IMR-90 (cell line): ENCODE measurements around the gene PBRM1. TPM values are rescaled to one million over a fixed set of nuclear protein-coding genes. Genes with fewer than 3 reads are reported as not detected.

Experiments used
- ATAC-seq: fragments of 200-7000 bp; cut with Tn5 transposase; 2 replicates; pipeline ENCODE4 v1.9.1; 2020; ENCODE audit warnings: low read depth, mild to moderate bottlenecking, moderate library complexity
- BruUV-seq: library from RNA; stranded (reverse); fragments of 400-500 nt; replicated peaks from 2 replicates; lab custom pipeline; 2021; lab: Mats Ljungman, UMichigan
- CTCF ChIA-PET: fragments of 300-600 bp; formaldehyde crosslinking; extraction: SDS; loops from one replicate; lab custom pipeline; 2021; ENCODE audit warnings: antibody characterized with exemption; lab: Yijun Ruan, JAX
- POLR2A ChIA-PET: fragments of 300-600 bp; sonication (Branson Sonifier 250); formaldehyde crosslinking; loops from one replicate; lab custom pipeline; 2022; ENCODE audit warnings: antibody characterized with exemption; ENCODE audit not compliant: unreplicated experiment; lab: Charles Lee
- DNase-seq: peaks from one replicate; pipeline ENCODE4 v3.0.0; 2013
- H2AFZ ChIP-seq: replicated peaks from 2 replicates; pipeline ENCODE3; 2013; ENCODE audit warnings: low read length, mild to moderate bottlenecking; ENCODE audit not compliant: poor library complexity
- H2AK5ac ChIP-seq: 2 replicates; pipeline ENCODE4 v1.6.1; 2013; ENCODE audit warnings: low read depth, low read length, inconsistent platforms
- H2AK9ac ChIP-seq: replicated peaks from 2 replicates; pipeline ENCODE3; 2013; ENCODE audit warnings: mild to moderate bottlenecking, low read depth, low read length, moderate library complexity; ENCODE audit not compliant: poor library complexity
- H2BK120ac ChIP-seq: 2 replicates; pipeline ENCODE4 v1.6.1; 2013; ENCODE audit warnings: low read depth, low read length, inconsistent platforms
- H2BK15ac ChIP-seq: 3 replicates; pipeline ENCODE4 v1.6.1; 2013; ENCODE audit warnings: low read depth, low read length, inconsistent platforms
- H2BK20ac ChIP-seq: 2 replicates; pipeline ENCODE4 v1.6.1; 2013; ENCODE audit warnings: low read depth, mild to moderate bottlenecking, inconsistent platforms, low read length, moderate library complexity
- H2BK5ac ChIP-seq: 2 replicates; pipeline ENCODE4 v1.6.1; 2013; ENCODE audit warnings: mild to moderate bottlenecking, low read depth, low read length, inconsistent platforms; ENCODE audit not compliant: poor library complexity, severe bottlenecking
- H3K14ac ChIP-seq: replicated peaks from 2 replicates; pipeline ENCODE4 v1.6.1; 2013; ENCODE audit warnings: low read depth, low read length, inconsistent platforms
- H3K18ac ChIP-seq: 2 replicates; pipeline ENCODE4 v1.6.1; 2013; ENCODE audit warnings: low read depth, low read length, control low read depth
- H3K23ac ChIP-seq: 2 replicates; pipeline ENCODE4 v1.6.1; 2013; ENCODE audit warnings: low read depth, low read length, inconsistent platforms
- H3K27ac ChIP-seq: 2 replicates; pipeline ENCODE4 v1.5.1; 2013; ENCODE audit warnings: mild to moderate bottlenecking, control low read depth, low read length; ENCODE audit not compliant: insufficient read depth
- H3K27me3 ChIP-seq: 2 replicates; pipeline ENCODE4 v1.6.1; 2013; ENCODE audit warnings: low read length; ENCODE audit not compliant: control insufficient read depth, insufficient read depth
- H3K36me3 ChIP-seq: 2 replicates; pipeline ENCODE4 v1.6.1; 2013; ENCODE audit warnings: low read length, mixed read lengths; ENCODE audit not compliant: control insufficient read depth, insufficient read depth
- H3K4ac ChIP-seq: 2 replicates; pipeline ENCODE4 v1.6.1; 2013; ENCODE audit warnings: low read depth, low read length, inconsistent platforms
- H3K4me1 ChIP-seq: 2 replicates; pipeline ENCODE4 v1.6.1; 2013; ENCODE audit warnings: low read length, mixed read lengths; ENCODE audit not compliant: control insufficient read depth, insufficient read depth
- H3K4me2 ChIP-seq: 2 replicates; pipeline ENCODE4 v1.6.1; 2013; ENCODE audit warnings: low read depth, mild to moderate bottlenecking, control low read depth, low read length, moderate library complexity
- H3K4me3 ChIP-seq: 2 replicates; pipeline ENCODE4 v1.5.1; 2013; ENCODE audit warnings: low read depth, mild to moderate bottlenecking, control low read depth, low read length, moderate library complexity; ENCODE audit not compliant: insufficient read depth
- H3K56ac ChIP-seq: 2 replicates; pipeline ENCODE4 v1.6.1; 2013; ENCODE audit warnings: low read length, inconsistent platforms; ENCODE audit not compliant: insufficient read depth; ENCODE audit errors: extremely low read depth
- H3K79me1 ChIP-seq, 2 experiments: 2 replicates each; pipeline ENCODE4 v1.6.1; 2013; ENCODE audit warnings: low read length in 2 of 2, inconsistent platforms in 1 of 2, low read depth in 1 of 2
- H3K9ac ChIP-seq: 2 replicates; pipeline ENCODE4 v1.6.1; 2013; ENCODE audit warnings: low read depth, low read length, control low read depth
- H3K9me1 ChIP-seq: 2 replicates; pipeline ENCODE4 v1.6.1; 2013; ENCODE audit warnings: low read length, inconsistent platforms; ENCODE audit not compliant: insufficient read depth
- H3K9me3 ChIP-seq: 2 replicates; pipeline ENCODE4 v1.6.1; 2013; ENCODE audit warnings: low read length; ENCODE audit not compliant: control insufficient read depth, insufficient read depth
- H4K20me1 ChIP-seq: 2 replicates; pipeline ENCODE4 v1.6.1; 2013; ENCODE audit warnings: low read length, inconsistent platforms; ENCODE audit not compliant: insufficient read depth
- H4K5ac ChIP-seq: 2 replicates; pipeline ENCODE4 v1.6.1; 2013; ENCODE audit warnings: mild to moderate bottlenecking, low read depth, low read length, control low read depth
- H4K8ac ChIP-seq, 2 experiments: 2 replicates each; pipeline ENCODE4 v1.6.1; 2013; ENCODE audit warnings: low read depth in 2 of 2, low read length in 2 of 2, control low read depth in 1 of 2, inconsistent platforms in 1 of 2
- H4K91ac ChIP-seq: 2 replicates; pipeline ENCODE4 v1.6.1; 2013; ENCODE audit warnings: low read depth, low read length, inconsistent platforms; ENCODE audit not compliant: insufficient read depth
- BHLHE40 ChIP-seq: fragments of 150-350 bp; IDR thresholded peaks from 2 replicates; pipeline ENCODE4 v1.6.1; 2016; ENCODE audit warnings: mild to moderate bottlenecking, low read depth, low read length
- CEBPB ChIP-seq: IDR thresholded peaks from 2 replicates; pipeline ENCODE4 v1.6.1; 2012; ENCODE audit warnings: low read depth, low read length, improper control_type of control experiment
- CHD1 ChIP-seq: IDR thresholded peaks from 2 replicates; pipeline ENCODE4 v1.6.1; 2012; ENCODE audit warnings: low read depth, low read length, improper control_type of control experiment
- CTCF ChIP-seq: conservative IDR thresholded peaks from 2 replicates; pipeline ENCODE4 v1.5.1; 2012; ENCODE audit warnings: mild to moderate bottlenecking, low read depth, low read length, improper control_type of control experiment
- ELK1 ChIP-seq: fragments of 150-350 bp; IDR thresholded peaks from 2 replicates; pipeline ENCODE4 v1.6.1; 2016; ENCODE audit warnings: low read depth, mild to moderate bottlenecking, low read length, moderate library complexity, borderline replicate concordance
- FOS ChIP-seq: fragments of 150-350 bp; IDR thresholded peaks from 2 replicates; pipeline ENCODE4 v1.6.1; 2016; ENCODE audit warnings: low read depth, low read length
- MAFK ChIP-seq: IDR thresholded peaks from 2 replicates; pipeline ENCODE4 v1.6.1; 2012; ENCODE audit warnings: low read depth, low read length, improper control_type of control experiment
- MAZ ChIP-seq: IDR thresholded peaks from 2 replicates; pipeline ENCODE4 v1.6.1; 2012; ENCODE audit warnings: low read depth, mild to moderate bottlenecking, low read length, improper control_type of control experiment, moderate library complexity, borderline replicate concordance
- MXI1 ChIP-seq: IDR thresholded peaks from 2 replicates; pipeline ENCODE4 v1.6.1; 2012; ENCODE audit warnings: low read depth, mild to moderate bottlenecking, low read length, moderate library complexity, borderline replicate concordance
- NFE2L2 ChIP-seq: fragments of 150-350 bp; IDR thresholded peaks from 2 replicates; pipeline ENCODE4 v1.6.1; 2016; ENCODE audit warnings: low read depth, mild to moderate bottlenecking, low read length
- POLR2A ChIP-seq: IDR thresholded peaks from 2 replicates; pipeline ENCODE4 v1.6.1; 2012; ENCODE audit warnings: mild to moderate bottlenecking, low read depth, low read length
- RAD21 ChIP-seq: IDR thresholded peaks from 2 replicates; pipeline ENCODE4 v1.6.1; 2012; ENCODE audit warnings: low read length, improper control_type of control experiment
- RCOR1 ChIP-seq: IDR thresholded peaks from 2 replicates; pipeline ENCODE4 v1.6.1; 2012; ENCODE audit warnings: mild to moderate bottlenecking, low read length, improper control_type of control experiment; ENCODE audit not compliant: insufficient replicate concordance
- RFX5 ChIP-seq: IDR thresholded peaks from 2 replicates; pipeline ENCODE4 v1.8.0; 2012; ENCODE audit warnings: low read depth, mild to moderate bottlenecking, low read length, moderate library complexity
- SMC3 ChIP-seq: fragments of 150-350 bp; IDR thresholded peaks from 2 replicates; pipeline ENCODE4 v1.6.1; 2016; ENCODE audit warnings: low read depth, mild to moderate bottlenecking, antibody characterized with exemption, low read length, moderate library complexity
- USF2 ChIP-seq: fragments of 150-350 bp; IDR thresholded peaks from 2 replicates; pipeline ENCODE4 v1.6.1; 2017; ENCODE audit warnings: mild to moderate bottlenecking, antibody characterized with exemption, low read length, low read depth
- WGBS, 2 experiments: methylation state at CpG; one replicate each; pipeline versions ENCODE4 v1.1.5 to v1.1.7; 2013; ENCODE audit warnings: missing lambda C conversion rate in 2 of 2; ENCODE audit not compliant: insufficient read length in 1 of 2; ENCODE audit errors: extremely low coverage in 2 of 2; 5-methylcytosine and 5-hydroxymethylcytosine counted together
- dilution Hi-C: fragments of 300-500 bp; cut with HindIII; formaldehyde crosslinking; loops from one replicate; pipeline ENCODE4 v1.14.3; 2018; ENCODE audit warnings: low sequenced_read_pairs; ENCODE audit not compliant: unreplicated experiment
- in situ Hi-C: fragments of 300-500 bp; cut with MboI; formaldehyde crosslinking; loops from 3 replicates; pipeline ENCODE4 v1.14.3; 2019; ENCODE audit warnings: low sequenced_read_pairs, inconsistent platforms, mixed read lengths
- intact Hi-C: fragments of 100-400 bp; cut with micrococcal nuclease; formaldehyde crosslinking; loops from 2 replicates; pipeline ENCODE4 v1.10.0; 2022
- polyA plus RNA-seq, 3 experiments: library from polyadenylated mRNA; depleted of rRNA; stranded (reverse); fragments of >200 nt; gene quantifications; 2 replicates each; pipeline ENCODE4 v1.2.3, GENCODE V29; 2012; ENCODE audit warnings: low replicate concordance in 1 of 3
- total RNA-seq: library from RNA; depleted of rRNA; stranded (reverse); fragments of >200 nt; gene quantifications from 2 replicates; pipeline ENCODE4 v1.2.3, GENCODE V29; 2012

PBRM1 gene
- total and polyA plus RNA-seq, 2 of the 4 experiments (the other 2 are of a cell fraction) = 16.5 to 72.6 TPM

GRCh38 chr3:52684184-52684583 lies 1.5 kb downstream of the PBRM1 start:
- Histone ChIP-seq H2AK9ac (no peak overlapping the region), H4K5ac (no peak overlapping the region), H3K9me1 (peaks cover 6% of the 10 kb centered on the region), H3K14ac (no peak overlapping the region), H3K4me2 (no peak overlapping the region; the same call in 1 of the 2 replicates), H3K4me3 (no peak overlapping the region), H2BK120ac (no peak overlapping the region), H3K9ac (no peak overlapping the region), H3K79me1 (peaks cover 32 to 72% of the 10 kb centered on the region in 2 experiments), H3K56ac (no peak overlapping the region; the same call in 1 of the 2 replicates), H2BK5ac (no peak overlapping the region), H3K4me1 (peaks cover 14% of the 10 kb centered on the region), H4K20me1 (peaks cover 20% of the 10 kb centered on the region; the same call in 1 of the 2 replicates), H3K23ac (no peak overlapping the region), H2AFZ (no peak overlapping the region), H3K27me3 (no peaks in the 10 kb centered on the region), H2AK5ac (no peak overlapping the region), H3K18ac (no peak overlapping the region), H4K91ac (no peak overlapping the region), H2BK20ac (no peak overlapping the region), H3K27ac (no peak overlapping the region), H2BK15ac (no peak overlapping the region), H4K8ac (no peak overlapping the region), H3K9me3 (no peaks in the 10 kb centered on the region), H3K36me3 (peaks cover 24% of the 10 kb centered on the region), H3K4ac (no peak overlapping the region)
- in situ Hi-C loops = no loop called here
- DNase-seq (no peak), ATAC-seq (no peak)
- intact Hi-C loops = loop anchor here (2.0 to 5.0 kb wide), 2 partner anchors 13 to 212 kb away; no protein-coding TSS in a partner anchor
- no peak for TF ChIP-seq RCOR1
- no peak for TF ChIP-seq RFX5
- TF ChIP-seq CTCF = no peak
- no peak for TF ChIP-seq CEBPB
- TF ChIP-seq BHLHE40 = no peak
- no peak for TF ChIP-seq ELK1
- TF ChIP-seq NFE2L2 = no peak
- TF ChIP-seq MAZ = no peak
- no peak for TF ChIP-seq MXI1
- TF ChIP-seq CHD1 = no peak
- no peak for TF ChIP-seq USF2
- no peak; the same call in 1 of the 2 replicates for TF ChIP-seq POLR2A
- TF ChIP-seq RAD21 = no peak
- no peak for TF ChIP-seq FOS
- no peak for TF ChIP-seq MAFK
- no peak for TF ChIP-seq SMC3
- POLR2A ChIA-PET = no interaction called here
- no TSS peak for BruUV-seq
- dilution Hi-C loops = no loop called here
- no CpG with 5 or more reads among the region's 5 CpGs for WGBS, 2 experiments
- CTCF ChIA-PET = no interaction called here
